CD4-positive, alpha-beta T cell treated with Interleukin-4 for 1 hour (primary cell): ENCODE data around the gene GAREM1.
"Not testable (repeated sequence)": the region's sequence is repeated elsewhere in the genome, so short reads cannot be mapped to it uniquely, and the experiment has no call there.

Source experiments
- DNase-seq, 2 donors: peaks; one replicate each; pipeline ENCODE4 v3.0.0-alpha.2; 2020 to 2022

The GAREM1 gene

GRCh38 chr18:32249147-32249929, 221.3 kb downstream of the GAREM1 start:
- DNase-seq = no peak

GRCh38 chr18:32244881-32245280, 225.8 kb downstream of the GAREM1 start:
- DNase-seq = no peak

- DNase-seq = no peak
Measured at GRCh38 chr18:32243358-32243757, 227.3 kb downstream of the GAREM1 start.

- no peak for DNase-seq
Measured at GRCh38 chr18:32242395-32242794, 228.3 kb downstream of the GAREM1 start.

GRCh38 chr18:32238635-32239268, 231.9 kb downstream of the GAREM1 start:
- no peak for DNase-seq

GRCh38 chr18:32237049-32237448, 233.6 kb downstream of the GAREM1 start:
- no peak for DNase-seq

GRCh38 chr18:32233348-32233747, 237.3 kb downstream of the GAREM1 start:
- DNase-seq = not testable (repeated sequence)

- DNase-seq = no peak
Measured at GRCh38 chr18:32219431-32220018, 251.2 kb downstream of the GAREM1 start.

- no peak for DNase-seq
Measured at GRCh38 chr18:32216390-32216789, 254.3 kb downstream of the GAREM1 start.

GRCh38 chr18:32213693-32214092, 257.0 kb downstream of the GAREM1 start:
- no peak for DNase-seq
